Measurements from ENCODE around the gene TEAD1.

TEAD1 gene

GRCh38 chr11:12628314-12628713 lies 45.9 kb upstream of the TEAD1 start:
- no peak for TF ChIP-seq CTCF (IDR thresholded peaks at IDR 0.05; ENCODE audit: insufficient read depth, low read length)
- no peak for TF ChIP-seq POLR2AphosphoS5 (IDR thresholded peaks at IDR 0.05; ENCODE audit: low read depth)
- TF ChIP-seq SPI1 (IDR thresholded peaks at IDR 0.05; ENCODE audit: borderline replicate concordance, low read depth): no peak
- no peak for TF ChIP-seq GABPA (IDR thresholded peaks at IDR 0.05; ENCODE audit: low read depth)
- no peak for TF ChIP-seq REST (IDR thresholded peaks at IDR 0.05; ENCODE audit: insufficient replicate concordance, low read depth)
- Histone ChIP-seq H3K4me3 (replicated peaks; ENCODE audit: insufficient read depth, low read length) (no peak overlapping the region), H3K27me3 (ENCODE audit: insufficient read depth, poor library complexity, severe bottlenecking) (no peaks in the 10 kb centered on the region), H3K27ac (replicated peaks) (no peak overlapping the region)
- DNase-seq (ENCODE audit: low read depth in 1 of 2, low spot score in 1 of 2): no peak

GRCh38 chr11:12629601-12630313 lies 44.5 kb upstream of the TEAD1 start:
- DNase-seq (ENCODE audit: low read depth in 1 of 2, low spot score in 1 of 2): no peak
- H3K27me3 ChIP-seq (ENCODE audit: insufficient read depth, poor library complexity, severe bottlenecking): no peaks in the 10 kb centered on the region
- TF ChIP-seq REST (IDR thresholded peaks at IDR 0.05; ENCODE audit: insufficient replicate concordance, low read depth): no peak
- no peak for TF ChIP-seq CTCF (IDR thresholded peaks at IDR 0.05; ENCODE audit: insufficient read depth, low read length)
- no peak for TF ChIP-seq GABPA (IDR thresholded peaks at IDR 0.05; ENCODE audit: low read depth)
- no peak for TF ChIP-seq POLR2AphosphoS5 (IDR thresholded peaks at IDR 0.05; ENCODE audit: low read depth)
- no peak for TF ChIP-seq SPI1 (IDR thresholded peaks at IDR 0.05; ENCODE audit: borderline replicate concordance, low read depth)
- H3K4me3 ChIP-seq (replicated peaks; ENCODE audit: insufficient read depth, low read length): no peak overlapping the region
- H3K27ac ChIP-seq (replicated peaks): no peak overlapping the region

GRCh38 chr11:12631651-12632050 lies 42.6 kb upstream of the TEAD1 start:
- Histone ChIP-seq H3K27ac (replicated peaks) (no peak overlapping the region), H3K27me3 (ENCODE audit: insufficient read depth, poor library complexity, severe bottlenecking) (no peaks in the 10 kb centered on the region), H3K4me3 (replicated peaks; ENCODE audit: insufficient read depth, low read length) (no peak overlapping the region)
- DNase-seq (ENCODE audit: low read depth in 1 of 2, low spot score in 1 of 2): no peak
- TF ChIP-seq GABPA (IDR thresholded peaks at IDR 0.05; ENCODE audit: low read depth) (no peak), POLR2AphosphoS5 (IDR thresholded peaks at IDR 0.05; ENCODE audit: low read depth) (no peak), SPI1 (IDR thresholded peaks at IDR 0.05; ENCODE audit: borderline replicate concordance, low read depth) (no peak), CTCF (IDR thresholded peaks at IDR 0.05; ENCODE audit: insufficient read depth, low read length) (no peak), REST (IDR thresholded peaks at IDR 0.05; ENCODE audit: insufficient replicate concordance, low read depth) (no peak)
